AG04450 (cell line): ENCODE results near the gene C1orf87. TPM values are rescaled to one million over a fixed set of nuclear protein-coding genes. Genes with fewer than 3 reads are reported as not detected.

Source experiments
- CTCF ChIA-PET: fragments of 300-600, 350-600 bp; formaldehyde crosslinking; extraction: SDS; loops from one replicate; lab custom pipeline; 2022; ENCODE audit warnings: antibody characterized with exemption, inconsistent platforms; lab: Charles Lee
- POLR2A ChIA-PET: fragments of 350-600 bp; formaldehyde crosslinking; extraction: SDS; loops from one replicate; lab custom pipeline; 2021; ENCODE audit warnings: antibody characterized with exemption, inconsistent platforms; lab: Yijun Ruan, JAX
- DNase-seq: peaks from one replicate; pipeline ENCODE4 v3.0.0-alpha.2; 2011; ENCODE audit warnings: low read depth, low spot score
- H3K27ac ChIP-seq: one replicate; pipeline ENCODE4 v1.5.1; 2012; ENCODE audit warnings: low read depth, low read length, control low read depth
- H3K27me3 ChIP-seq: one replicate; pipeline ENCODE4 v1.6.0; 2012; ENCODE audit warnings: low read length; ENCODE audit not compliant: control insufficient read depth, insufficient read depth
- H3K4me3 ChIP-seq: 2 replicates; pipeline ENCODE4 v1.5.1; 2011; ENCODE audit warnings: mild to moderate bottlenecking, low read depth, low read length, control low read depth
- H3K9me3 ChIP-seq: 2 replicates; pipeline ENCODE4 v1.5.1; 2012; ENCODE audit warnings: low read length; ENCODE audit not compliant: control insufficient read depth, insufficient read depth
- CTCF ChIP-seq: IDR thresholded peaks from 2 replicates; pipeline ENCODE4 v1.5.1; 2011; ENCODE audit warnings: low read depth, low read length, control low read depth, inconsistent platforms
- polyA minus RNA-seq: library from RNA; depleted of rRNA, polyadenylated mRNA; stranded (reverse); fragments of >200 nt; gene quantifications from 2 replicates; pipeline ENCODE4 v1.2.3, GENCODE V29; 2011; rRNA and poly(A)+ RNA removed
- polyA plus RNA-seq: library from polyadenylated mRNA; depleted of rRNA; stranded (reverse); fragments of >200 nt; gene quantifications from 2 replicates; pipeline ENCODE4 v1.2.3, GENCODE V29; 2011; rRNA removed

C1orf87 gene, protein sequence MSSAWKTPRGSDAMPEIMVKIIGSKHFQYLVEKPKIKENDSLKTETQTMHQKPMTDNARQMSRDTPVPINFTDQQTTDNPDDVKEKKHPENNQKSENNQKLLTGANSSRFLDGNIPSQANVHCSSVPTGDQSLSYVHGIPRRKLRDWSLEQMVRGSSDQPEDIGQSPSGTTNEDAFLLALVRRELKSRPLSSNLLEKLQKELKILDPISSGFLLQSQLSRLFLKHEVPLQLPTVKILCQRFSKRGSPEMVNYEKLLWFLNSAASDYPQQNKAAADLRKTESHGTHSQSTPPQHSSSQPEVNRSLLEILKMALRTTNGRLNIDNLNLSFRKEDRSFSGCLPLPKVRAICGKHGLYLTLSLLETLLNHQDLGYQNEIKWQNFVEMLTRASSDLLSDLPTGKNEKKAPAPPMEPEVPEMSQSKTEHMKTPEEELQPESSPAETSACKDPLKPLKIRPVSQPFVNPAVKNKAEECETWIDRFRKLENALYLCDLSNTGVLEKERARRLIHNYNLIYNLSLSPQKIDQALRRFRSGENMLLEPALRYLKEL
- polyA plus RNA-seq, result not detected in 2 replicates
- not detected in 2 replicates for polyA minus RNA-seq

- peaks cover 3% of the 10 kb centered on the region; the same call in 1 of the 2 replicates for H3K9me3 ChIP-seq
- no peak within 1 kb of the TSS for H3K27ac ChIP-seq
- no peak for TF ChIP-seq CTCF
- no peak within 1 kb of the TSS for H3K4me3 ChIP-seq
- ChIA-PET CTCF (no interaction called here), POLR2A (no interaction called here)
- H3K27me3 ChIP-seq, result peaks cover 16% of the 10 kb centered on the region
- no peak for DNase-seq
These were observed at the start of gene C1orf87 for GRCh38 chr1:60073605-60074278. TSS of gene C1orf87 (minus strand) at chr1:60073770. CDS start at chr1:60072643, 1,127 bp downstream.

- CTCF ChIA-PET, result no interaction called here
- no peak overlapping the region for H3K27ac ChIP-seq
- DNase-seq, result no peak
- no peaks in the 10 kb centered on the region for H3K27me3 ChIP-seq
- H3K9me3 ChIP-seq, result no peaks in the 10 kb centered on the region
- H3K4me3 ChIP-seq, result no peak overlapping the region
- no peak for TF ChIP-seq CTCF
- POLR2A ChIA-PET, result no interaction called here
These were observed 44.5 kb upstream of the C1orf87 start for GRCh38 chr1:60118085-60118484.

DNA sequence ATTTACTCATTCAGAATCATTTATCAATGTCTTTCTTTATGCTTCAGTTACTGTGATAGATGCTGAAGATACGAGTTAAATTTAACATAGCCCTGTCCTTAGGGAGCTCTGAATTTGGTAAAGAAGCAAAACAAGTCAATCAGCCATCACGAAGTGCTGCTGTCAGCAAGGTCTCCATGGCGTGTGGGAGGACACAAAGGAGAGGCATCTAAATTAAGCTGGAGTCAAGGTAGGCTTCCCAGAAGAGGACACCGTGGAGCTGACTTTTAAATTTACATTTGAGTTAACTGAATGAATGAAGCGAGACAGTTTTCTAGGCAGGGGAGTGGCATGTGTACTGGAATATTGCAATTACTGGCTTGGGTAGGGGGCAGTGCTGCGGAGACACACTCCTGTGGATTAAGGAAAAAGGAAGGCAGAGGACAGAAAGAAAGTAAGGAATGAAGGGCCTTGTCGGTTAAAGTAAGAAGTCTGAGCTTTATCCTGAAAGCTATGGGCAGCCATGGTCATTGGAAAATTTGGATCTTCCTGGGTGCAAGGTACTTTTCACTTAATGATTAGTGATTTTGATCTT, 41.3 kb upstream of the C1orf87 start:
- no peak for DNase-seq
- Histone ChIP-seq H3K27me3 (no peaks in the 10 kb centered on the region), H3K27ac (no peak overlapping the region), H3K4me3 (no peak overlapping the region), H3K9me3 (no peaks in the 10 kb centered on the region)
- ChIA-PET POLR2A (no interaction called here), CTCF (no interaction called here)
- TF ChIP-seq CTCF, result no peak

DNA sequence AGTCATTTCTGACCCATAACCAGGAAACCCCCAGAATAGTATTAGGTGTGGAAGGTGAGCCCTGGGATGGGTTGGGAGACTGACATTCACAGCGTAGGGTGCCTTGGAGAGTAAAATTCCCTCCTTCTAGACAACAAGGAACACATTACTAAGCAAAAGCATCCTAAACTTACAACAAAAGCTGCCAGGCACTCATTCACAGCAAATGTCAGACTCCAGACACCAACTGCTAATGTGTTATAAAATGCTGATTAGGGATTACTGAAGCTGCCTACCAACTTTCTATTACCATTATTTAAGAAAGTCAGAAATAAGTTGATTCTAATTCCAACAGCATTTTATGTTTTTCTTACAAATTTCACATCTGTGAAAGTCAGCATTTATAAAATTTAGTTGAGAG, 40.0 kb upstream of the C1orf87 start:
- Histone ChIP-seq H3K9me3 (no peaks in the 10 kb centered on the region), H3K27ac (no peak overlapping the region), H3K4me3 (no peak overlapping the region), H3K27me3 (no peaks in the 10 kb centered on the region)
- ChIA-PET POLR2A (no interaction called here), CTCF (no interaction called here)
- no peak for TF ChIP-seq CTCF
- no peak for DNase-seq
